ENCODE measurements around the gene WWOX.

- TF ChIP-seq SMC3 (conservative IDR thresholded peaks at IDR 0.05; ENCODE audit: poor library complexity) (no peak), POLR2AphosphoS5 (IDR thresholded peaks at IDR 0.05) (no peak), CTCF (IDR thresholded peaks at IDR 0.05; ENCODE audit: poor library complexity, severe bottlenecking) (no peak), REST (IDR thresholded peaks at IDR 0.05; ENCODE audit: borderline replicate concordance) (no peak), MXI1 (conservative IDR thresholded peaks at IDR 0.05; ENCODE audit: poor library complexity, severe bottlenecking) (no peak)
Measured at GRCh38 chr16:78106686-78107085, 7.2 kb downstream of the WWOX start.

All from neural cell (in vitro differentiated cells).